NB4 (cell line): ENCODE measurements around the gene TAF8.

ENCODE experiments used
- DNase-seq: peaks from one replicate; pipeline ENCODE4 v3.0.0; 2010; ENCODE audit warnings: low read depth
- H3K4me3 ChIP-seq: one replicate; pipeline ENCODE4 v1.5.1; 2011; ENCODE audit warnings: mild to moderate bottlenecking, low read depth, low read length, moderate library complexity
- CTCF ChIP-seq: IDR thresholded peaks from one replicate; pipeline ENCODE4 v1.5.1; 2012; ENCODE audit warnings: low read depth, low read length
- MAX ChIP-seq: IDR thresholded peaks from 2 replicates; pipeline ENCODE4 v1.6.1; 2011; ENCODE audit warnings: low read depth, low read length
- MYC ChIP-seq: IDR thresholded peaks from 2 replicates; pipeline ENCODE4 v1.6.1; 2011; ENCODE audit warnings: low read depth, low read length
- POLR2A ChIP-seq: IDR thresholded peaks from 2 replicates; pipeline ENCODE4 v1.6.1; 2011; ENCODE audit warnings: mild to moderate bottlenecking; ENCODE audit not compliant: insufficient read length; ENCODE audit errors: extremely low read depth

TAF8 gene

GRCh38 chr6:42020967-42021366, 29.4 kb upstream of the TAF8 start:
- no peak overlapping the region for H3K4me3 ChIP-seq
- no peak for DNase-seq
- TF ChIP-seq POLR2A (no peak), MYC (no peak), MAX (no peak), CTCF (no peak)

- TF ChIP-seq POLR2A, result no peak
- TF ChIP-seq MAX, result no peak
- TF ChIP-seq MYC, result no peak
- DNase-seq, result no peak
- no peak overlapping the region for H3K4me3 ChIP-seq
These were observed 28.2 kb upstream of the TAF8 start for GRCh38 chr6:42021847-42022754.

GRCh38 chr6:42022755-42023384, 27.5 kb upstream of the TAF8 start:
- DNase-seq, result no peak
- TF ChIP-seq MAX (no peak), POLR2A (no peak), CTCF (no peak), MYC (no peak)
- no peak overlapping the region for H3K4me3 ChIP-seq

- H3K4me3 ChIP-seq, result no peak overlapping the region
- no peak for TF ChIP-seq MYC
- TF ChIP-seq CTCF, result no peak
- TF ChIP-seq POLR2A, result no peak
- TF ChIP-seq MAX, result no peak
- DNase-seq, result peak; percentile 89
These were observed 25.1 kb upstream of the TAF8 start for GRCh38 chr6:42025066-42025844.

GRCh38 chr6:42025845-42026243, 24.5 kb upstream of the TAF8 start:
- DNase-seq, result no peak
- no peak for TF ChIP-seq MYC
- TF ChIP-seq MAX, result no peak
- TF ChIP-seq CTCF, result no peak
- no peak overlapping the region for H3K4me3 ChIP-seq

GRCh38 chr6:42026540-42026939, 23.8 kb upstream of the TAF8 start:
- TF ChIP-seq MAX (peak; percentile 9; the same call in 1 of the 2 replicates), POLR2A (no peak)
- DNase-seq, result no peak

More at GRCh38 chr6:42026540-42026939, 23.8 kb upstream of the TAF8 start:
- no peak overlapping the region for H3K4me3 ChIP-seq
